ENCODE data around the gene C2CD3.
A peak's percentile ranks its signal among the peaks of the same experiment; 100 is the strongest.
"Not testable (repeated sequence)": the region's sequence is repeated elsewhere in the genome, so short reads cannot be mapped to it uniquely, and the experiment has no call there.

The C2CD3 gene

DNA sequence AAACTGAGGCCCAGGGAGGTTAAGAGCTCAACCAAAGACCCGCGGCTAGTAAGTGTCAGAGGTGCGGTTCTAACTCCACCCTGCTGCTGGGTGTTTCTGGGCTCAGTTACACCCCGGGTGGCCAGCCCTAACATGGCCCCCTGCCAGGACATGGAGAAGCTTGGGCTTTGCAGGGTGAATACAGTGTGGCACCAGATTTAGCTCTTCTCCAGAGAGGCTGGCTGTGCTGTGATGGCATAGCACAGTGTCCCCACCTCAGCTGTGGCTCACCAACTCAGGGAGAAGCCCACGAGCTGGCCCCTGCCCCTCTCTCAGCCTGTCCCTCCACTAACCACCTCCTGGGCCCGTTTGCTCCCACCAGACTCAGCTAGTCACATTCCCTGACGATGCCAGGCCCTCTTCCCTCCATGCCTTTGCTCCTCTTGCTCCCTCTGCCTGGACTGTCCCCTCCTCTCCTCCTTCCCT, 168.9 kb downstream of the C2CD3 start:
- no peak for DNase-seq

DNA sequence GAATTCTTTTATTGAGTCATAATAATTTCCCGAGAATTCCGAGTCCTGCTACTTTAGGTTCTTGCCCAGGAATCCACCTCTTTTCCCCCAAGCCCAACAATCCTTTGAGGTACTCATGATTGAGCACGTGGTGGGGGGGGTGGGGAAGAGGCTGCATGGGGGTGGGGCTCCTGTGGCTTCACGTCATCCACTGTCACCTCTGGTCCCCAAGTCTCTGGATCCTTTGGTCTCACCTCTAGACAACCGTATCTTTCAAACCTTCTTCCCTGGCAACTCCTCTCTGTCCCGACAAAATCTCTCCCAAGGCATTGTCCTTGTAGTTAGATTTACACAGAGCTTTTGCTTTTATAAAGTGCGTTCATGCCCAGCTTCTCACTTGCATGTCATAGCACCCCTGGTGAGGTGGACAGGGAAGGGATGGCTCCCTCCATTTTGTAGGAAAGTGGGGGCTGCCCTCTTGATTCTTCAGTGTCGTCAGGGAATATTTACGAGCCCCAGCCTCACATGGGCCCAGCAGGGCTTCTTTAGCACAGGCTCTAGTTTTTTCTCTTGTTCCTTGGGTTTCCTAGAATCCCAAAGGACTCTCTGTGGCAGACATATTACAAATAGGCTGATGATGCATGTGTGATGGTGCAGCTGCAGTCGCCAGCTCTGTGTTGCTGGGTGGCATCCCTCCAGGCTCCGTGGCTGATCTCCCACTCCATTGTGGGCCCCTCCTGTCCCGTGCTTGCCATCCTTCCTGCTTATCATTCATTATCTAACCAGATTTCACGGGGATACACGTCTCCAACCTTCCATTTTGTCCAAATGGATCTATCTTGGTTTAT, 170.3 kb downstream of the C2CD3 start:
- DNase-seq = no peak

DNA sequence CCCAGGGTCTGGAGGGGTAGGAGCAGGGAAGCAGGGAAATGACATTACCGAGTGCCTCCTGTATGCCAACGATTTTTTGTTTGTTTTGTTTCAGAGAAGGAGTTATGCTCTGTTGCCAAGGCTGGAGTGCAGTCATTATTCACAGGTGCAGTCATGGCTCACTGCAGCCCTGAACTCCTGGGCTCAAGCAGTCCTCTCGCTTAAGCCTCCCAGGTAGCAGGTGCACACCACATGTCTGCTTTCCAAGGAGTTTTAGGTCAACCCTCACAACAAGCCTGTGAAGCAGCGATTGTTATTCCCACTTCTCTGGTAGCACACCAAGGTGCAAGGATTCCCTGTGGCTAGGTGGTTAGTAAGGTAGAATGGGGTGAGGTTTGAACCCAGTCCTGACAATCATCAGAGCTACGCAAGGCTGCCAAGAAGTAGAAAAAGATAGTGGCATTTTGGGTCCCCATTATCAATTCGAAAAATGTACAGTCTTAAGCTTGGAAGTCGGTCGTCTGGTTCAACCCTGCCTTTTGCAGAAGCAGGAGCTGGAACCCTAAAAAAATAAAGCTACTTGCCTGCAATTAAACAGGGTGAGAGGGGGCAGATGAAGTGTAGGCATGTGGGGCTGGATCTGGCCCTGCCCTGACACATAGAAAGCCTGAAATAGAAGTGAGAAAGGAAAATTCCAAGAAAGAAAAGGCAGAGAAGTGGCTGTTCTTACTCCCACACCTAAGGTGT, 171.1 kb downstream of the C2CD3 start:
- DNase-seq = no peak

DNA sequence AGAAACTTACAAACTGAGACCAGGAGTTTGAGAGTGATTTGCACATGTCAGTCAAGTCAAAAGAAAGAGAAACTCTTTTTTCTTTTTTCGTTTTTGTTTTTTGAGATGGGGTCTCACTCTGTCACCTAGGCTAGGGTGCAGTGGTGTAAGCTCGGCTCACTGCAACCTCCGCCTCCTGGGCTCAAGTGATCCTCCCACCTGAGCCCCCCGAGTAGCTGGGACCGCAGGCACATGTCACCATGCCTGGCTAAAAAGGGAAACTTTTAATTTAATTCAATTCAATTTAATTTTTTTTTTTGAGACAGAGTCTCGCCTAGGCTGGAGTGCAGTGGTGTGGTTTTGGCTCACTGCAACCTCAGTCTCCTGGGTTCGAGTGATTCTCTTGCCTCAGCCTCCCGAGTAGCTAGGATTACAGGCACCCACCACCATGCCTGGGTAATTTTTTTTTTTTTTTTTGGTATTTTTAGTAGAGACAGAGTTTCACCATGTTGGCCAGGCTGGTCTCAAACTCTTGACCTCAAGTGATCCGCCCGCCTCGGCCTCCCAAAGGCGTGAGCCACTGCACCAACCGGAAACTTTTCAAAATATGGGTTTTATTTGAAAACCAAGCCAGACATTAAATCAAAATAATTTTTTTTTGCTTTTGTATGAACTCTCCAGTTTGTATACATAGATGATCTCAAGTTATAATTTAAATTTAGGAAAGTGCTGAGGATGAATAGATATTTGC, 171.8 kb downstream of the C2CD3 start:
- DNase-seq = no peak

DNA sequence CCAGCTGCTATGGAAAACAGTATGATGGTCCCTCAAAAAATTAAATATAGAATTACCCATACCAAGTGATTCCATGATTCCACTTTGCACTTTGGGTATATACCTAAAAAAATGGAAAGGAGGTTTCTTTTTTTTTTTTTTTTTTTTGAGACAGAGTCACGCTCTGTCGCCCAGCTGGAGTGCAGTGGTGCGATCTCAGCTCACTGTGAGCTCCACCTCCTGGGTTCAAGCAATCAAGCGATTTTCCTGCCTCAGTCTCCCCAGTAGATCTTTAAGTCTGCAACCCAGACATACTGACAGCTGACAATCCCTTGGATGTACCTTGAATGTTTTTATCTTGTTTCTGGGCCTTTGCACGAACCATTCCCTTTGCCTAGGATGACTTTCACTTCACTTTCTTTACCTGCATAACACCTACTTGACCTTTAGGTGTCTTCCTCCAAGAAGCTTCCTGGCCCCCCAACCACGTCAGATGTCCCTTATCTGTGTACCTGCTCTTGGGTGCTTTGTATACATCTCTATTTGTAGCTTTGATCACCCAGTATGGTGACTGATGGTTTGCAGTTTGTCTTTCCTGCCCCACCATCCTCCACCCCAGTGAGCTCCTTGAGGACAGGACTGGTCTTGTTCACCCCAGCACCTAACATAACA, 173.6 kb downstream of the C2CD3 start:
- DNase-seq = no peak

DNA sequence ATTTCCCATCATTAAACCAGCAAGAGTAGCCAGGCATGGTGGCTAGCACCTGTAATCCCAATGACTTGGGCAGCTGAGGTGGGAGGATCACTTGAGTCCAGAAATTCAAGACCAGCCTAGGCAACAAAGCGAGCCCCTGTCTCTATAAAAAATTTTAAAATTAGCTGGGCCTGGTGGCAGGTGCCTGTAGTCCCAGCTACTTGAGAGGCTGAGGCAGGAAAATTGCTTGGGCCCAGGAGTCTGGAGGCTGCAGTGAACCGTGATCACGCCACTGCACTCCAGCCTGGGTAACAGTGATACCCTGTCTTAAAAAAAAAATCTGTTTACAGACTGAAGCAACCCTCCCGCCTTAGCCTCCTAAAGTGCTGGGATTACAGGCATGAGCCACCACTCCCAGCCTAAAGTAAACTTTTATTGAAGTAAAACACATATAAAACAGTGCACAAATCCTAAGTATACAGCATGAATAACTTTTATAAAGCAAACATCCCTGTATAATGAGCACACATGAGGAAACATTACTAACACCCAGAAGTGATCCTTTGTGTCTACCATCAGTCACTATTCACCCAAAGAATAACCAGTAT, 174.5 kb downstream of the C2CD3 start:
- no peak for DNase-seq

DNA sequence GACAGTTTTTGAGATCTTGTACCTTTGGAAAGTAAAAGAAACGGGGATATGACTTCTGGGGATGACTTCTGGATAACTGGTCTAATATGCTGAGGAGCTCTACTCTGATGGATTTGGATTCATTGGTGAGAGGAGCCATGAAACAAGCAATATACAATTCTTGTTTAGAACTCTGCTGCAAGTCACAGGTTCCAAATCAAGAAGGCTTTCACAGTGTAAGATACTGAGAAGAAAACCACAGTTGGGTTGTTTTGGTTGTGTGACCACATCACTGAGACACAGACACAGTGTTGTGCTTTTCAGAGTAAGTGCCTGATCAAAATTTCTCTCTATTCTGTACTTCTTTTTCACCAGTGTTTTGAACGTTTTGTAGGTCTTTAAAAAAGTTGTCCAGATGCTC, 175.1 kb downstream of the C2CD3 start:
- DNase-seq = no peak

DNA sequence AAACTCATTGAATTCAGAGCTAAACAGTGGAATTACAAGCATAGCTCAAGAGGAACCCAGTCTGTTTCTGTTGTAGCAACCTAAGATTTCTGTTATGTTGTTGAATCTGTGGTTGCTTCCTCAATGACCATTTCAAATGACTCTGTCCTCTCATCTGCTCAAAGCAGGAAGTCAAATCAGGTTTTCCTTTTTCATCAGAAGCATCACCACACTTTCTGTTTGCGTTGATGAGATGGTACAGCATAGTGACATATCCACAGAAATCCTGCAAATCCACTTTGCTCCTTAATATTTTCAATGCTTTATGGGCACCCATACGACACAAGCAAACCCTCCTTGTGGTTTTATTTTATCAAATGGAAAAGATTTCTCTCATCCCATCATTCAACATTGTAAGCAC, 175.6 kb downstream of the C2CD3 start:
- peak; percentile 85 for DNase-seq

DNA sequence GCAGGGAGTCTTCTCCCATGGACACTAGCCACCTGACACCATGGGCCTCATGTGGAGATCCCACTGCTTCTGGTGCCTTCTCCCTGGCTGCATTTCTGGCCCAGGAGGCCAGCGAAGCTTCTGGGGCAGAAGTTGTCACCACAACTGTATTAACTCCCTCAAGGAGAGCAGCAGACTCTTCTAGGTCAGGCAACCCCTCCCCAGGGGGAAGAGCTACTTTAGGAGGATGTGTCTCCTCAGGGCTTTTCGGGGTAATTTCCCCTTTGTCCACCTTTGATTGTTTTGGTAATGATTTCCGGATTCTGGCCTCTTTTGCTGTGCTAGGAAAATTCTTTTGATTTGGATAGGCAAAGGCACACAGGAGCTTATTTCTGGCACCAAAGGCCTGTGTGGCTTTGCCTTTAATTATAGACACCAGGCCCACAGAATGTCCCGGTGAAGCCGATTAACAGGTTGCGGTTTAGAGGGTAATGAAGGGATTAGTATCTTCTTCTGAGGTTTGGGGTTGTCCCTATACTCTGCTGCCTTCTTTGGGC, 179.3 kb downstream of the C2CD3 start:
- no peak for DNase-seq

DNA sequence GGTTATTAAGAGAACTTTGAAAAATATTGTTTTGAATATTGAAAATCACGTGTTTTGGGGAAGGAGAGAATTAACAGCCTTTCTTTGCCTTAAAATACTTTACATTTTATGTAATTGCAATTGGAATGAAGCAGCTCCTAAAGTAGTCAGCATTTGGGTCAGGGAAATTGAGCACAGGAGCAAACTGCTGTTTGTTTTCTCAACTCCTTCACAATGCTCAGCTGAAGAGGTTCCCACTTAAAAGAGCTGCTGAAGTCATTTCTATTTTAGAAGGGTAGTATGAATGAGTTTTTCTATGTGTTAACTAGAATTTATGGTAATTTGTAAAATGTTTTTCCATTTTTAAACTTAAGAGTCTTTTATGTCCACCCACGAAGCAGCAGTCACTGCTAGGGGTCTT, 180.1 kb downstream of the C2CD3 start:
- no peak for DNase-seq

DNA sequence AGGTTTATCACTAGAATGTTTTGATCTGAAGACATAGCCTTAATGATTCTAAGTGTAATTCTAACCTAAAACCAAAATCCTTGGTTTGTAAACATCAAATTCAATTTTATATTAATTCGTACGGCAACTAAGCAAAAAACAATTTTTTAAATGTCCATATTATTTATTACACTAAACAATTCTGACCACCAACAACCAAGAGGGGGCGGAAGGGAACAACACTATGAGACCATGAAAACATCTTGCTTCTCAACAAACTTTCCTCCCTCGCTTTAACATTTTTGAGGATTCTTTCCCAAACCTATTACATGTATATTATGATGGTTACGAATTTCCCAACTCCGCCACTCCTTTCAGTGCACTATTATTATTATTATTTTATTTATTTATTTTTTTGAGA, 181.6 kb downstream of the C2CD3 start:
- no peak for DNase-seq

DNA sequence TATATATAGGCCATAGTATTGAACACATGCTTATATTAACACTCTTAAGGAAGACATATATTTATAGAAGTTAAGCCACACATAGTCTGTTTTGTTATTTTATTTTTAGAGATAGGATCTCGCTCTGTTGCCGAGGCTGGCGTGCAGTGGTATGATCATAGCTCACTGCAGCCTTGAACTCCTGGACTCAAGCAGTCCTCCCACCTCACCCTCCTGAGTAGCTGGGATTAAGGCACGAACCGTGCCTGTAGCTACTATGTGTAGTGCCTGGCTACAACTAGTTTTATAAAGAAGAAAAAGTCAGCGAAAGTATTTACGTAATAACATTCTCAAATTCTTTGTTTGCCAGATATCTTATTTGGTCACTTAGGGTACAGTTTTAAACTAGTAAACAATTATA, 182.6 kb downstream of the C2CD3 start:
- DNase-seq = no peak

DNA sequence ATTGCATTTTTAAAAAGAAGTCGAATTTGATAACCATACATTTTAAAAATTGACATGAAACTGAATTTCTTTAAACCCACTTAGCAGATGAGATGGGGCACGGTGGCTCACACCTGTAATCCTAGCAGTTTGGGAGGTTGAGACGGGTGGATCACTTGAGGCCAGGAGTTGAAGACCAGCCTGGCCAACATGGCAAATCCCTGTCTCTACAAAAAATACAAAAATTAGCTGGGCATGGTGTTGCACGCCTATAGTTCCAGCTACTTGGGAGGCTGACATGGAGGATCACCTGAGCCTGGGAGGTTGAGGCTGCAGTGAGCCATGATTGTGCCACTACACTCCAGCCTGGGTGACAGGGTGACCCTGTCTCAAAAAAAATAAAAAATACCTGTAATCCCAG, 185.1 kb downstream of the C2CD3 start:
- DNase-seq = not testable (repeated sequence)

DNA sequence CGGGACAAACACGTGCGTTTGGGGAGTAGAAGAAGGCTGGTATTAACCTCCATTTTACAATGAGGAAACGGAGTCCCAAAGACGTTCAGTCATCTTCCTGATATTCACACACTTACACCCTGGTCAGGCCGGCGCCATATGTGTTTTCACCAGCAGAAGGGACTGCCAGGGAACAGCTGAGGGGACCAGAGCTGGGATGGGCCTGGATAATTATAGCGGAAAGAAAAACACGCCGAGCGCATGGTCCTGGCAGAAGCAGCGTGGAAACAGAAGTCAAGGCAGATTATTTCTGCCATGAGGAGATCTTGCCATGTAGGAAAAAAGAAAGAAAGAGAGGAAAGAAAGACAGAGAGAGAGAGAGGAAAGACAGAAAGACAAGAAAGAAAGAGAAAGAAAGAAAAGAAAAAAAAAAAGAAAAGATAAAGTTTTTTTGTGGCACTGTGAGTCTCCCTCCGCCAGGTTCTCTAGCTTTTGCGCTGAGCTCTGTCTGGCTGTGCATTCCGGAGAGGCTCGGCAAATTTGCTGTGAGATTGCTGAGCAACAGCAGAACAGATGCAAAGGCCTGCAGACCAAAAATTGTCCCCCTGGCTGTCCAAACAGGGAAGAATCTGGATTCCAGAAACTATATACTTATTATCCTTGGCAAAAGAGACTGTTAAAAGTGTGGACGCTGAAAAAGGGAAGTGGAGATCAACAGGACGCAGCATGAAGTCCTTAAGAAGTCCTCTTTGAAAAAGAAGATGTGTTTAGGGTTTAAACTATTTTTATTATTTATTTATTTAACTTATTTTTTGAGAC, 186.9 kb downstream of the C2CD3 start:
- peak; percentile 20 for DNase-seq

DNA sequence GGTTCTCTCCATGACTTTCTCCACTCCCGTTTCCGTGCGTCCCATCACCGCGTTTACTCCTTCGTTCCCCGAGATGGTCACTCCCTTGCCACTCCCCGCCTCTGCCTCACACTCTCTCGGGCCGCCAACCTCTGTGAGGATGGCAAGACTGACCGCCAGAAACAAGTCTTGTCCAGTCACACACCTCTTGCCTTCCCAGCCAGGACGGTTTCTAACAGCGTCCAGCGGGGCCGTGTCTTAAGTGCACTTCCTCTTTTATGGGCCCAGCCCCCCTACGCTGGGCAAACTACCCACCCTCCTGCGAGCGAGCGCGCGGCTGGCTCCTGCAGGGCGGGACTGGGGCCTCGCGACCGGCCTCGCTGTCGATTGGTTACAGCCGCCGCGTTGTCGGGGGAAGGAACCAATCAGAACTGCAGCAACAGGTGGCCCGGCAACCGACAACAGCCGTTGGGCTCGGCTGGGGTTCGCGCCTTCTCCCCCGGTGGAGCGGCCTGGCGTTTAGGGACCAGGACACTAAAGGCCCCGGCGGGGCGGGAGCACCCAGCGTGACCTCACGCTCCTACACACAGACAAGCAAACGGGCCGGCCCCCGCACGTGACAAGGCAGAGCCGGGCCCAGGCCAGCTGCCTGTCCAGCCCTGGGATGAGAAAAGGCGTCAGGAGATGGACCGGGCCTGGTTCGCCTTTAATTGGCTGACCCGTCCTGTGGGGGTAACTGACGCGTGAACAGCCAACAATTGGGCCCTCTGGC, 187.6 kb downstream of the C2CD3 start:
- DNase-seq = peak; percentile 95

DNA sequence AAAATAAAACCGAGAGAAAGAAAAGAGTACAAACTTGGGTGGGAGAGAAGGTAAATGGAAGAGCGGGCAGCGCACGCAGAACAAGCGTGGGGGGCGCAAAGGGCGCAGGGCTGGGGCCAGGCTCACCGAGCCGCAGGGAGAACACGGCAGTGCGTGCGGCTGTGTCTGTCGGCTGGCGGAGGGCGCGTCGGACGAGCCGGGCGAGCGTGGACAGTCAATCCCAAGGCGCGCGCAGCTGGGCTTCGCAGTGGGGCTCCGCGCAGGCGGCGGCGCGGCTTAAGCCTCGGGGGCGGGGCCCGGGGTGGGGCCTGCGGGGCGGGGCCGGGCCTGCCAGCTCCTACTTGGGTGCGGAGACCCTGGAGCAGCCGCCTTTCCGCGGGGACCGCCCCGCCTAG, 188.2 kb downstream of the C2CD3 start, which contains the start of gene UCP2:
UCP2 (minus strand) TSS at position 249 of the 395 bp plus-strand sequence. CDS start 4,465 bp downstream, outside the sequence.
- DNase-seq = peak; percentile 82

DNA sequence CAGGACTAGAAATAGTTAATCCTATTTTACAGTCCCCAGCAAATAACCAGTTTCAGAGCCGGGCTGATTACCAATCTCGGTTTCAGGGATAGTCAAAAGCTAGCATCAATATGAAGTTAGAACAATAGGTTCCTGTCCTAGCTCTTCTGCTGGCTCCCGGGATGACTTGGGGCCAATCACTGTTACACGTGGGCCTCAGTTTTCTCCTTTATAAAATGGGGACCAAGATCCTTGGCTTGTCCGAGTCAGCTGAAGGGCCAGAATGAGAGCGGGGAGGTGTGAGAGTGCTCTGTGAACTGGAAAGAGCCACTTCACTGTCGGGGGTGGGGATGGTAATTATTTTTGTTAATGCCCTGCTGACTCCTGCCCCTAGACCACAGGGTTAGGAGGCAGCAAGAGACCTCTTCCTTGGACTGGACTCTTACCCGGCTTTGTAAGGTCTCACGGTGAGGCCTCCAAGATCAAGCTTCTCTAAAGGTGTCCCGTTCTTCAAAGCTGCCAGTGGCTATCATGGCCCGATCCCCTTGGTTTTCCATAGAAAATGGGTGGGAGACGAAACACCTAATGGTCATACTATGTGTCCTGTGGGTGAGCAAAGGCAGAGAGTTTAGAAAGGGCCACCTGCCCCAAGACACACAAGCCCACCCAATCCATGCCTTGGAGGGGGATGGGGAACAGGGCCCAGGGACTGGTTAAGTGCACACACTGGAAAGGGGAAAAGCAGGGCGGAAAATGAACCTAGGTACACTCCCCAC, 189.6 kb downstream of the C2CD3 start:
- DNase-seq = no peak

DNA sequence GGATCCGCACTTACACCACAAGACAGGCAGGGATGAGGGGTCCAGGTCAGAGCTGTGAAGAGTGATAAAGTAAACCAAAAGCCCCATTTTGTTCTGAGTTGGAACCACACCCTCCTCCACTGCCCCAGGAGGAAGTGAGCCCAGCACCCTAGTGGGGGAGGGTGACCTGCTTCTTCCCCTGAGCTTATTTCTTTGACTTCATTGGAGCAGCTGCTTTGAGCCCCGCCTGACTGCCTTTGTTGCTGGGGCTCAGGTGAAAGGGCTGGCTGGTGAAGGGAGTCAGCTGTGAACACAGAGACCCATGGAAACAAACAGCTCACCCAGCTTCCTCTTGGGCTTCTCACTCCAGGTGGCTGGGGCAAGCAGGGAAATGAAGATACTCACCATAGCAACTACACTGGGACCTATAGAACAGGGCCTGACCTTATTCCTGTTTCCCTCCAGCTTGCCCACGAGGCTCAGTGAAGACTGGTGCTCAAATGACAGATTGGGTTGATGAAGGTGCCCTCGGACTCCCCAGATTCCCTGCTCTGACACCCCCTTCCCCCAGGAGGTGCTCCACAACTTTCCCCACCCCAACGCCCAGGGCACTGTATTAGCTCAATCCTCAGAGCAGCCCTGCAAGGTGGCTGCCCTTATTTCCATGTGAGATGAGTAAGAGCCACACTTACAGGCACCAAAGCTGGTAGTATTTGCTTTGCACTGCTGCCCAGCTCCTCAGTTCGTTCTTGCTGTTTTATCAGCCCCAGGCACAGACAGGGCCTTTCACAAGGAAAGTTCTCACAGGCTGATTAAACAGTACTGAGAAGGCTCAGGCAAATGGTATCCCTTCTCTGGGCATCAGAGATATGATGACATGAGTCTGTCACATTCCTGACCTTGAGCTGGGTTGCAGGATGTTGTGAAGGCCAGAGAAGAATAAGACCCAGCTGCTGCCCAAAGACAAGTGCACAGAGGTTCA, 190.5 kb downstream of the C2CD3 start:
- peak; percentile 67 for DNase-seq

Data from inflammatory macrophage treated with lipopolysaccharide for 4 hours (primary cell).